HEK293 (cell line): ENCODE measurements around the gene ABCA5.

Source experiments
- ZNF138 ChIP-seq: fragments of 450-650 bp; formaldehyde crosslinking; IDR thresholded peaks from 2 replicates; pipeline ENCODE4 v1.5.1; 2016; ENCODE audit warnings: missing biosample characterization, missing genetic modification characterization, borderline replicate concordance
- ZNF211 ChIP-seq: fragments of 450-650 bp; formaldehyde crosslinking; IDR thresholded peaks from 2 replicates; pipeline ENCODE4 v1.5.1; 2016; ENCODE audit warnings: low read depth, missing biosample characterization, missing genetic modification characterization
- TF ChIP-seq, protein P1 (sequence below): fragments of 450-650 bp; formaldehyde crosslinking; IDR thresholded peaks from 2 replicates; pipeline ENCODE4 v1.5.1; 2016; ENCODE audit warnings: missing biosample characterization, missing genetic modification characterization

DNA sequence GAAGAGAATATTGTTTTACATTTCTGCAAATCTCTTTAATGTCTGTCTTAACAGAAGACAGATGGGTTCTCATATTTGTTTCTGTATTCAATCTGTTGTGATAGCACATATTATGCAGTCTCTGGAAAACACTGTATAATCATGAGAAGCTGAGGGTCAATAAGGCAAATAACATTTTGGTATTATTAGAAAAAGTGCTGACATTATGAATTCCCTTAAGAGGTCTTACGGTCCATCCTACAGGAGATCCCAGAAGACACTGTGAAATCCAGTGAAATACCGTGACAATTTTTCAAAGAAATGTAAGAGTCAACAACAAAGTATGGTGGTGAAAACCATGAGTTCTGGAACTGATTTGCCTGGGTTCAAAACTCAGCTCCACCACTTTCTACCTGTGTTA is 42.3 kb downstream of the ABCA5 start:
- TF ChIP-seq ZNF138 (tag by site-specific recombination): no peak
- TF ChIP-seq ZNF211 (tag by site-specific recombination): no peak
- TF ChIP-seq, protein P1, sequence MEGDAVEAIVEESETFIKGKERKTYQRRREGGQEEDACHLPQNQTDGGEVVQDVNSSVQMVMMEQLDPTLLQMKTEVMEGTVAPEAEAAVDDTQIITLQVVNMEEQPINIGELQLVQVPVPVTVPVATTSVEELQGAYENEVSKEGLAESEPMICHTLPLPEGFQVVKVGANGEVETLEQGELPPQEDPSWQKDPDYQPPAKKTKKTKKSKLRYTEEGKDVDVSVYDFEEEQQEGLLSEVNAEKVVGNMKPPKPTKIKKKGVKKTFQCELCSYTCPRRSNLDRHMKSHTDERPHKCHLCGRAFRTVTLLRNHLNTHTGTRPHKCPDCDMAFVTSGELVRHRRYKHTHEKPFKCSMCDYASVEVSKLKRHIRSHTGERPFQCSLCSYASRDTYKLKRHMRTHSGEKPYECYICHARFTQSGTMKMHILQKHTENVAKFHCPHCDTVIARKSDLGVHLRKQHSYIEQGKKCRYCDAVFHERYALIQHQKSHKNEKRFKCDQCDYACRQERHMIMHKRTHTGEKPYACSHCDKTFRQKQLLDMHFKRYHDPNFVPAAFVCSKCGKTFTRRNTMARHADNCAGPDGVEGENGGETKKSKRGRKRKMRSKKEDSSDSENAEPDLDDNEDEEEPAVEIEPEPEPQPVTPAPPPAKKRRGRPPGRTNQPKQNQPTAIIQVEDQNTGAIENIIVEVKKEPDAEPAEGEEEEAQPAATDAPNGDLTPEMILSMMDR: no peak
